H1 (cell line): ENCODE data around the gene RALGDS. TPM values are rescaled to one million over a fixed set of nuclear protein-coding genes. Genes with fewer than 3 reads are reported as not detected.

ENCODE experiments used
- CTCF ChIA-PET: fragments of 300-600 bp; sonication (Branson Sonifier 250); formaldehyde crosslinking; loops from one replicate; lab custom pipeline; 2021; ENCODE audit not compliant: partially characterized antibody; lab: Charles Lee
- POLR2A ChIA-PET: fragments of 300-600 bp; sonication (Branson Sonifier 250); formaldehyde crosslinking; loops from one replicate; lab custom pipeline; 2021; ENCODE audit warnings: inconsistent platforms; ENCODE audit not compliant: partially characterized antibody; lab: Charles Lee
- DNase-seq, 2 experiments: peaks; one replicate each; pipeline versions ENCODE4 v3.0.0 to v3.0.0-alpha.2; 2010 to 2022; ENCODE audit warnings: low spot score in 2 of 2, low read depth in 1 of 2, mixed read lengths in 1 of 2
- FAIRE-seq: peaks from 2 replicates; lab custom pipeline; 2011; peaks lifted over from hg19 to GRCh38; lab: Jason Lieb, UNC
- H2AFZ ChIP-seq: 2 replicates; pipeline ENCODE4 v1.8.1; 2012; ENCODE audit warnings: low read length, inconsistent platforms
- H2AK5ac ChIP-seq: 2 replicates; pipeline ENCODE4 v1.6.1; 2013; ENCODE audit warnings: low read depth, low read length
- H2BK120ac ChIP-seq: replicated peaks from 2 replicates; pipeline ENCODE3; 2013; ENCODE audit warnings: low read depth, low read length, inconsistent platforms
- H2BK12ac ChIP-seq: 2 replicates; pipeline ENCODE4 v1.6.1; 2013; ENCODE audit warnings: low read depth, low read length
- H2BK15ac ChIP-seq: 2 replicates; pipeline ENCODE4 v1.6.1; 2013; ENCODE audit warnings: low read length
- H2BK20ac ChIP-seq: 2 replicates; pipeline ENCODE4 v1.6.1; 2013; ENCODE audit warnings: low read length
- H2BK5ac ChIP-seq: 2 replicates; pipeline ENCODE4 v1.6.1; 2013; ENCODE audit warnings: low read depth, low read length
- H3K14ac ChIP-seq: 2 replicates; pipeline ENCODE4 v1.6.1; 2013; ENCODE audit warnings: inconsistent platforms; ENCODE audit not compliant: insufficient read length
- H3K18ac ChIP-seq: 2 replicates; pipeline ENCODE4 v1.6.1; 2013; ENCODE audit warnings: low read length; ENCODE audit errors: extremely low read depth
- H3K23ac ChIP-seq: 2 replicates; pipeline ENCODE4 v1.6.1; 2013; ENCODE audit warnings: inconsistent platforms; ENCODE audit not compliant: insufficient read length
- H3K23me2 ChIP-seq: 2 replicates; pipeline ENCODE4 v1.6.1; 2013; ENCODE audit warnings: low read depth, low read length
- H3K27ac ChIP-seq: 2 replicates; pipeline ENCODE4 v1.6.1; 2011; ENCODE audit warnings: low read depth, low read length, inconsistent platforms
- H3K27me3 ChIP-seq, 4 experiments: replicated peaks in 1 of 4; 1 replicate in 1 of 4; 2 replicates in 3 of 4; pipeline versions ENCODE4 v1.6.1 to v1.8.1; 2011 to 2013; ENCODE audit warnings: low read length in 3 of 4, mild to moderate bottlenecking in 3 of 4, inconsistent platforms in 2 of 4, mixed read lengths in 2 of 4, moderate library complexity in 1 of 4; ENCODE audit not compliant: control insufficient read depth in 3 of 4, insufficient read depth in 3 of 4; ENCODE audit errors: extremely low read depth in 1 of 4
- H3K36me3 ChIP-seq, 4 experiments: 2 replicates each; pipeline versions ENCODE4 v1.6.1 to v1.8.1; 2011 to 2013; ENCODE audit warnings: mild to moderate bottlenecking in 4 of 4, low read length in 3 of 4, moderate library complexity in 2 of 4, control low read depth in 1 of 4, inconsistent platforms in 1 of 4; ENCODE audit not compliant: insufficient read depth in 4 of 4, control insufficient read depth in 2 of 4
- H3K4ac ChIP-seq: replicated peaks from 2 replicates; pipeline ENCODE3; 2013; ENCODE audit warnings: low read length, low read depth, mixed read lengths, inconsistent platforms; ENCODE audit not compliant: insufficient read length
- H3K4me1 ChIP-seq, 4 experiments: replicated peaks in 1 of 4; 1 replicate in 1 of 4; 2 replicates in 3 of 4; pipeline versions ENCODE4 v1.6.1 to v1.8.1; 2011 to 2013; ENCODE audit warnings: low read length in 3 of 4, inconsistent platforms in 2 of 4, mixed read lengths in 1 of 4; ENCODE audit not compliant: insufficient read depth in 4 of 4, control insufficient read depth in 3 of 4
- H3K4me2 ChIP-seq, 2 experiments: 2 replicates each; pipeline versions ENCODE4 v1.6.1 to v1.8.1; 2011 to 2013; ENCODE audit warnings: low read depth in 2 of 2, low read length in 2 of 2, control low read depth in 1 of 2, inconsistent platforms in 1 of 2, mild to moderate bottlenecking in 1 of 2; ENCODE audit not compliant: insufficient read depth in 1 of 2
- H3K4me3 ChIP-seq, 4 experiments: fragments of 200-600, 300-600 bp in 1 of 4; sonication (generic), shearing (Covaris generic), sonication (Bioruptor Twin) in 1 of 4; 2 replicates each; pipeline versions ENCODE4 v1.5.1 to v1.8.1; 2011 to 2016; ENCODE audit warnings: low read length in 4 of 4, low read depth in 3 of 4, control low read depth in 2 of 4, inconsistent platforms in 2 of 4, mild to moderate bottlenecking in 2 of 4, mixed read lengths in 1 of 4, moderate library complexity in 1 of 4; ENCODE audit not compliant: insufficient read depth in 2 of 4; ENCODE audit errors: extremely low read depth in 1 of 4
- H3K56ac ChIP-seq: replicated peaks from 2 replicates; pipeline ENCODE3; 2013; ENCODE audit warnings: low read depth, mild to moderate bottlenecking, mixed read lengths, low read length, inconsistent platforms; ENCODE audit not compliant: insufficient read length
- H3K79me1 ChIP-seq: 2 replicates; pipeline ENCODE4 v1.6.1; 2013; ENCODE audit warnings: low read depth, low read length, control low read depth
- H3K79me2 ChIP-seq, 2 experiments: 2 replicates each; pipeline versions ENCODE4 v1.6.1 to v1.8.1; 2012 to 2013; ENCODE audit warnings: low read length in 2 of 2, mild to moderate bottlenecking in 2 of 2, inconsistent platforms in 1 of 2; ENCODE audit not compliant: insufficient read depth in 2 of 2, control insufficient read depth in 1 of 2
- H3K9ac ChIP-seq, 4 experiments: replicated peaks in 1 of 4; 1 replicate in 1 of 4; 2 replicates in 3 of 4; pipeline versions ENCODE4 v1.6.1 to v1.8.1; 2011 to 2013; ENCODE audit warnings: low read depth in 3 of 4, low read length in 3 of 4, control low read depth in 2 of 4, mild to moderate bottlenecking in 2 of 4, moderate library complexity in 2 of 4, inconsistent platforms in 1 of 4; ENCODE audit errors: extremely low read depth in 1 of 4
- H3K9me3 ChIP-seq, 2 experiments: 2 replicates each; pipeline versions ENCODE4 v1.6.1 to v1.8.1; 2012 to 2013; ENCODE audit warnings: mild to moderate bottlenecking in 2 of 2, moderate library complexity in 2 of 2, control low read depth in 1 of 2, inconsistent platforms in 1 of 2, low read depth in 1 of 2, low read length in 1 of 2, mixed read lengths in 1 of 2; ENCODE audit not compliant: insufficient read depth in 2 of 2
- H4K20me1 ChIP-seq, 2 experiments: replicated peaks in 1 of 2; 2 replicates each; pipeline versions ENCODE3 to v1.8.1; 2011 to 2013; ENCODE audit warnings: inconsistent platforms in 2 of 2, low read length in 2 of 2, mild to moderate bottlenecking in 1 of 2; ENCODE audit not compliant: insufficient read depth in 2 of 2, control insufficient read depth in 1 of 2
- H4K5ac ChIP-seq: 2 replicates; pipeline ENCODE4 v1.6.1; 2013; ENCODE audit warnings: low read length, low read depth, mixed read lengths, inconsistent platforms; ENCODE audit not compliant: insufficient read length
- H4K8ac ChIP-seq: 2 replicates; pipeline ENCODE4 v1.8.0; 2013; ENCODE audit warnings: mild to moderate bottlenecking, moderate library complexity, low read length, inconsistent platforms; ENCODE audit not compliant: insufficient read depth; ENCODE audit errors: extremely low read depth
- H4K91ac ChIP-seq: replicated peaks from 2 replicates; pipeline ENCODE3; 2013; ENCODE audit warnings: low read length, mixed read lengths, inconsistent platforms; ENCODE audit not compliant: insufficient read length
- BRCA1 ChIP-seq: IDR thresholded peaks from 2 replicates; pipeline ENCODE4 v1.6.1; 2012; ENCODE audit warnings: low read depth, low read length, improper control_type of control experiment
- CHD1 ChIP-seq: IDR thresholded peaks from 2 replicates; pipeline ENCODE4 v1.6.1; 2012; ENCODE audit warnings: low read depth, low read length, improper control_type of control experiment
- GABPA ChIP-seq: IDR thresholded peaks from 2 replicates; pipeline ENCODE4 v1.6.1; 2011; ENCODE audit warnings: mild to moderate bottlenecking, low read length, moderate library complexity, borderline replicate concordance; ENCODE audit not compliant: insufficient read depth
- HDAC2 ChIP-seq, 2 experiments: fragments of 300-600 bp in 1 of 2; sonication (generic) in 1 of 2; IDR thresholded peaks; 2 replicates each; pipeline ENCODE4 v1.6.1; 2011 to 2012; ENCODE audit warnings: low read depth in 2 of 2, low read length in 2 of 2, mild to moderate bottlenecking in 2 of 2, moderate library complexity in 2 of 2, borderline replicate concordance in 1 of 2, inconsistent platforms in 1 of 2
- JUND ChIP-seq: IDR thresholded peaks from 2 replicates; pipeline ENCODE4 v1.6.1; 2011; ENCODE audit warnings: mild to moderate bottlenecking, improper control_type of control experiment, low read length
- KDM1A ChIP-seq: fragments of 200-600, 300-600 bp; sonication (generic); IDR thresholded peaks from 2 replicates; pipeline ENCODE4 v1.7.1; 2016; ENCODE audit warnings: mild to moderate bottlenecking, low read length, borderline replicate concordance
- POU5F1 ChIP-seq: IDR thresholded peaks from 2 replicates; pipeline ENCODE4 v1.6.1; 2011; ENCODE audit warnings: low read depth, mild to moderate bottlenecking, low read length, moderate library complexity
- TAF1 ChIP-seq: IDR thresholded peaks from 2 replicates; pipeline ENCODE4 v1.6.1; 2011; ENCODE audit warnings: mild to moderate bottlenecking, low read depth, low read length
- TAF7 ChIP-seq: optimal IDR thresholded peaks from 2 replicates; pipeline ENCODE3; 2011; ENCODE audit warnings: low read depth, mild to moderate bottlenecking, inconsistent platforms, low read length, moderate library complexity, borderline replicate concordance
- WGBS, 2 experiments: shearing (Covaris generic) in 1 of 2; methylation state at CpG; one replicate each; pipeline versions ENCODE4 v1.1.6 to v1.1.7; 2013 to 2015; ENCODE audit warnings: low lambda C conversion rate in 2 of 2, mixed read lengths in 2 of 2, inconsistent platforms in 1 of 2, low coverage in 1 of 2, missing lambda C conversion rate in 1 of 2; ENCODE audit not compliant: insufficient replicate concordance in 2 of 2, insufficient coverage in 1 of 2, insufficient read length in 1 of 2; ENCODE audit errors: extremely low coverage in 1 of 2, missing lambda C conversion rate in 1 of 2; 5-methylcytosine and 5-hydroxymethylcytosine counted together
- polyA plus RNA-seq, 7 experiments: library from polyadenylated mRNA; depleted of rRNA in 3 of 7; stranded (reverse) in 5 of 7; unstranded in 2 of 7; fragments of >200 nt in 5 of 7; fragments of 200-250 nt in 2 of 7; gene quantifications; 1 replicate in 5 of 7; 2 replicates in 1 of 7; 4 replicates in 1 of 7; pipeline versions ENCODE4 v1.2.1 to v1.2.3, GENCODE V29; 2011 to 2013; ENCODE audit warnings: missing spikeins in 2 of 7, mixed read lengths in 2 of 7
- total RNA-seq: library from RNA; stranded (reverse); fragmentation: NEBNext Ultra II Directional; extraction: Animal tissue kit (Norgen Biotek cat#: 25700); gene quantifications from 2 replicates; pipeline ENCODE4 v1.2.1, GENCODE V29; 2021

Gene RALGDS
- total and polyA plus RNA-seq, 2 of the 8 experiments (the other 6 are each of a cell fraction or from before 2014, with no cell fraction given), result 14.5 to 25.5 TPM

DNA sequence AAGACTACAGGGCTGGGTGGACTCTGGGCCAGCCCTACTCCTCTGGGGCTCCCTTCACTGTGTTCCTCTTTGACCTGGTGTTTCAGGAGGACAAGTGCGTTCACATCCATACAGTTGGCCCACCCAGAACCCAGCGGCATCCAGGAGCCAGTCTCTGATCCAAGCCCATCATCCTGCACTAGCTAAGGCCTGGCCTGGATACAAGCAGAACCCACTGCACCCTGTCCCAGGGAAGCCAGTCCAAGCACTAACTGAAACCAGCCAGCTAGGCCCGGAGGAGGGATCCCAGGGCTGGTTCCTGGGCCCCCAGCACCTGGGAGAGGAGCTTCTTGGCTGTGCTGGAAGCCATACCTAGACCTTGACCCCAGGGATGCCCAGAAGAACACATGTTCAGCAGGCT lies 46.7 kb upstream of the RALGDS start:
- H3K18ac ChIP-seq, result no peak overlapping the region
- H3K4me2 ChIP-seq, result no peak overlapping the region
- H3K79me2 ChIP-seq, result no peaks in the 10 kb centered on the region
- H3K23ac ChIP-seq, result no peak overlapping the region
- no peak overlapping the region for H2BK15ac ChIP-seq
- no peak overlapping the region for H2BK120ac ChIP-seq
- ChIA-PET CTCF (interaction anchor here (0.7 to 1.8 kb wide), 7 partner anchors 9 to 319 kb away, joined by 3 to 7 read pairs (median 6); no protein-coding TSS in a partner anchor), POLR2A (no interaction called here)
- peaks cover 0 to 3% of the 10 kb centered on the region in 2 experiments for H4K20me1 ChIP-seq
- peaks cover 7% of the 10 kb centered on the region; the same call in 1 of the 2 replicates for H3K23me2 ChIP-seq
- H3K14ac ChIP-seq, result no peak overlapping the region
- no peaks in the 10 kb centered on the region for H3K9me3 ChIP-seq
- H2AFZ ChIP-seq, result no peak overlapping the region
- H3K36me3 ChIP-seq, result no peaks in the 10 kb centered on the region
- H2AK5ac ChIP-seq, result no peak overlapping the region
- H3K27me3 ChIP-seq, result peaks cover 2 to 19% (median 11%) of the 10 kb centered on the region in 4 experiments
- H4K8ac ChIP-seq, result no peak overlapping the region
- 90% methylated on average over 3 of the region's 3 CpGs; no CpG with 5 or more reads in 1 of the 2 experiments for WGBS, 2 experiments
- H3K56ac ChIP-seq, result no peak overlapping the region
- no peak overlapping the region for H3K4ac ChIP-seq
- H2BK5ac ChIP-seq, result no peak overlapping the region
- no peak overlapping the region for H2BK12ac ChIP-seq
- no peak overlapping the region for H2BK20ac ChIP-seq
- no peak overlapping the region for H3K27ac ChIP-seq
- no peak for FAIRE-seq
- TF ChIP-seq POU5F1 (no peak), JUND (no peak), GABPA (no peak), KDM1A (no peak), TAF1 (no peak), CHD1 (no peak), HDAC2 (IDR thresholded peaks at IDR 0.05; ENCODE audit: borderline replicate concordance in 1 of 2, low read depth in 2 of 2, low read length in 2 of 2) (no peak), BRCA1 (no peak), TAF7 (no peak)
- H3K4me3 ChIP-seq, result no peak overlapping the region
- no peak overlapping the region for H4K91ac ChIP-seq
- H3K9ac ChIP-seq, result no peak overlapping the region
- peaks cover 0 to 3% (median 0%) of the 10 kb centered on the region in 4 experiments; a peak in 2 of 7 replicates for H3K4me1 ChIP-seq
- H4K5ac ChIP-seq, result no peak overlapping the region
- DNase-seq, result no peak
- H3K79me1 ChIP-seq, result no peaks in the 10 kb centered on the region
